CD4-positive, alpha-beta T cell (primary cell): ENCODE data around the gene ARFIP1. TPM values are rescaled to one million over a fixed set of nuclear protein-coding genes. Genes with fewer than 3 reads are reported as not detected.

ENCODE experiments used
- ATAC-seq: fragments of 200-7000 bp; cut with Tn5 transposase; one replicate; pipeline ENCODE4 v1.10.0; 2022; ENCODE audit warnings: mild to moderate bottlenecking; ENCODE audit not compliant: poor library complexity
- CTCF ChIA-PET: fragments of 350-600 bp; sonication (Branson Sonifier 250); formaldehyde crosslinking; loops from one replicate; lab custom pipeline; 2021; ENCODE audit warnings: antibody characterized with exemption, inconsistent platforms; lab: Charles Lee
- POLR2A ChIA-PET: fragments of 350-600 bp; sonication (Branson Sonifier 250); formaldehyde crosslinking; loops from one replicate; lab custom pipeline; 2021; ENCODE audit warnings: antibody characterized with exemption, inconsistent platforms; lab: Charles Lee
- DNase-seq, 14 experiments: peaks; one replicate each; pipeline ENCODE4 v3.0.0-alpha.2; 2013 to 2020; ENCODE audit warnings: mixed read lengths in 2 of 14
- H3K27ac ChIP-seq, 2 donors: one replicate each; pipeline versions ENCODE4 v1.5.1 to v1.7.0; 2013; ENCODE audit warnings: low read length in 2 of 2, low read depth in 1 of 2, mild to moderate bottlenecking in 1 of 2
- H3K27me3 ChIP-seq, 2 experiments: 1 replicate in 1 of 2; 2 replicates in 1 of 2; pipeline versions ENCODE4 v1.6.1 to v1.7.0; 2013; ENCODE audit warnings: low read length in 2 of 2, control low read depth in 1 of 2, mild to moderate bottlenecking in 1 of 2, moderate library complexity in 1 of 2; ENCODE audit not compliant: insufficient read depth in 2 of 2, control insufficient read depth in 1 of 2
- H3K36me3 ChIP-seq: one replicate; pipeline ENCODE4 v1.6.1; 2013; ENCODE audit warnings: low read length, control low read depth; ENCODE audit not compliant: insufficient read depth
- H3K4me1 ChIP-seq: one replicate; pipeline ENCODE4 v1.6.1; 2013; ENCODE audit warnings: low read length, control low read depth; ENCODE audit not compliant: insufficient read depth
- H3K4me3 ChIP-seq: one replicate; pipeline ENCODE4 v1.5.1; 2013; ENCODE audit warnings: mild to moderate bottlenecking, low read length, moderate library complexity
- H3K9me3 ChIP-seq, 2 experiments: 1 replicate in 1 of 2; 2 replicates in 1 of 2; pipeline versions ENCODE4 v1.6.1 to v1.7.0; 2013; ENCODE audit warnings: low read length in 2 of 2, mild to moderate bottlenecking in 2 of 2, control low read depth in 1 of 2, moderate library complexity in 1 of 2; ENCODE audit not compliant: control insufficient read depth in 1 of 2, insufficient read depth in 1 of 2
- H3K27ac Mint-ChIP-seq: one replicate; pipeline ENCODE4 v1.8.0; 2020; ENCODE audit warnings: mixed read lengths
- H3K27me3 Mint-ChIP-seq: one replicate; pipeline ENCODE4 v1.8.0; 2021; ENCODE audit warnings: mixed read lengths
- H3K36me3 Mint-ChIP-seq: one replicate; pipeline ENCODE4 v1.8.0; 2021; ENCODE audit warnings: low read depth, mixed read lengths
- H3K4me1 Mint-ChIP-seq: one replicate; pipeline ENCODE4 v1.8.0; 2021; ENCODE audit warnings: low read depth, mixed read lengths
- H3K4me3 Mint-ChIP-seq: one replicate; pipeline ENCODE4 v1.8.0; 2020; ENCODE audit warnings: mild to moderate bottlenecking, mixed read lengths
- H3K9me3 Mint-ChIP-seq: one replicate; pipeline ENCODE4 v1.8.0; 2020; ENCODE audit warnings: mixed read lengths
- CTCF ChIP-seq: fragments of 200-600 bp; IDR thresholded peaks from one replicate; pipeline ENCODE4 v1.8.0; 2022; ENCODE audit warnings: antibody characterized with exemption, mild to moderate bottlenecking
- intact Hi-C, 2 experiments: fragments of 100-400 bp; cut with DNase I in 1 of 2; cut with micrococcal nuclease in 1 of 2; formaldehyde crosslinking; loops; one replicate each; pipeline versions ENCODE4 v1.15.1 to v1.9.0; 2023 to 2025; cut with DNase I, micrococcal nuclease
- total RNA-seq, 174 experiments: library from RNA in 2 of 174; stranded (reverse) in 2 of 174; gene quantifications; one replicate each; pipeline ENCODE4 v1.2.3 and lab custom pipeline; 2021 to 2026

The ARFIP1 gene
- total RNA-seq, 2 experiments from 2014 or later, result 2.6 to 3.0 TPM

DNA sequence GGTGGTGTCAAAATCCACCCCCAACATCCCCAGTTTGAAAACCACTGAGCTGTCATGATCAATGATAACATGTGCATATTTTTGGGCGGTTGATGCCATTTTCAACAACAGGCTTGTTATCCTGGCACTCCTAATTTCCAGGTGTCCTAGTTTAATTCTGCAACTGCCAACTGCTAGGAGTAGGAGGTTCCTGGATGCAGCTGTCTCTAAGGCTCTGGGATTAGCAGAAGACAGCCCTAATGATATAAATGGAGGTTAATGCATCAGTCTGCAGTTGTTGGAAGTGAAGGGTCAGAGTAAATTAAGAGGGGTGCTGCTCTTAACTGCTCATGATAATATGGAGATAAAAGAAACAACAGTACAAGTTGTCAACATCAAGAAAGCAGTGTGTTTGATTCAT is 23.8 kb downstream of the ARFIP1 start:
- Histone ChIP-seq H3K4me1 (no peaks in the 10 kb centered on the region), H3K27me3 (no peaks in the 10 kb centered on the region), H3K4me3 (no peak overlapping the region), H3K9me3 (no peaks in the 10 kb centered on the region), H3K36me3 (no peaks in the 10 kb centered on the region), H3K27ac (no peak overlapping the region)
- ChIA-PET POLR2A (no interaction called here), CTCF (no interaction called here)
- Mint-ChIP-seq H3K9me3 (peaks cover 3% of the 10 kb centered on the region), H3K36me3 (peaks cover 10% of the 10 kb centered on the region), H3K27me3 (no peaks in the 10 kb centered on the region), H3K4me1 (peaks cover 26% of the 10 kb centered on the region), H3K4me3 (no peak overlapping the region), H3K27ac (no peak overlapping the region)
- intact Hi-C loops, result no loop called here
- DNase-seq (no peak), ATAC-seq (no peak)
- TF ChIP-seq CTCF, result no peak

GRCh38 chr4:152805071-152805650 is 25.4 kb downstream of the ARFIP1 start:
- intact Hi-C loops, result no loop called here
- no peaks in the 10 kb centered on the region for H3K4me1 ChIP-seq
- H3K9me3 ChIP-seq, result no peaks in the 10 kb centered on the region
- Mint-ChIP-seq H3K9me3 (peaks cover 3% of the 10 kb centered on the region), H3K36me3 (peaks cover 23% of the 10 kb centered on the region), H3K4me1 (peaks cover 26% of the 10 kb centered on the region), H3K27ac (no peak overlapping the region), H3K4me3 (no peak overlapping the region), H3K27me3 (no peaks in the 10 kb centered on the region)
- TF ChIP-seq CTCF, result no peak
- POLR2A ChIA-PET, result no interaction called here
- no peak overlapping the region for H3K27ac ChIP-seq
- ATAC-seq (no peak), DNase-seq (no peak)
- H3K4me3 ChIP-seq, result no peak overlapping the region
- CTCF ChIA-PET, result no interaction called here
- no peaks in the 10 kb centered on the region for H3K27me3 ChIP-seq
- no peaks in the 10 kb centered on the region for H3K36me3 ChIP-seq

GRCh38 chr4:152805818-152806217 is 26.1 kb downstream of the ARFIP1 start:
- Histone ChIP-seq H3K9me3 (no peaks in the 10 kb centered on the region), H3K27me3 (no peaks in the 10 kb centered on the region), H3K4me3 (no peak overlapping the region), H3K4me1 (no peaks in the 10 kb centered on the region), H3K27ac (no peak overlapping the region), H3K36me3 (no peaks in the 10 kb centered on the region)
- TF ChIP-seq CTCF, result no peak
- ChIA-PET CTCF (no interaction called here), POLR2A (no interaction called here)
- Mint-ChIP-seq H3K36me3 (peaks cover 29% of the 10 kb centered on the region), H3K27ac (no peak overlapping the region), H3K9me3 (peaks cover 3% of the 10 kb centered on the region), H3K27me3 (no peaks in the 10 kb centered on the region), H3K4me3 (no peak overlapping the region), H3K4me1 (peaks cover 26% of the 10 kb centered on the region)
- ATAC-seq (no peak), DNase-seq (no peak)
- intact Hi-C loops, result no loop called here
